PC-3 (cell line): Measurements from ENCODE around the gene FBXL12.

Experiments
- CTCF ChIP-seq: fragments of 300-600 bp; sonication (generic); conservative IDR thresholded peaks from 2 replicates; pipeline ENCODE4 v1.5.1; 2017; ENCODE audit warnings: antibody characterized with exemption, low read depth, mild to moderate bottlenecking, low read length
- EZH2phosphoT487 ChIP-seq: fragments of 300-600 bp; sonication (generic); IDR thresholded peaks from 2 replicates; pipeline ENCODE4 v1.6.1; 2018; ENCODE audit warnings: mild to moderate bottlenecking, antibody characterized with exemption, low read length, borderline replicate concordance

GRCh38 chr19:9861503-9861902 is 42.6 kb upstream of the FBXL12 start:
- no peak for TF ChIP-seq CTCF
- TF ChIP-seq EZH2phosphoT487 = no peak
